ENCODE data around the gene F9. TPM values are rescaled to one million over a fixed set of nuclear protein-coding genes. Genes with fewer than 3 reads are reported as not detected.

F9 gene
- total and polyA plus RNA-seq, 4 experiments from 2014 or later: not detected

DNA sequence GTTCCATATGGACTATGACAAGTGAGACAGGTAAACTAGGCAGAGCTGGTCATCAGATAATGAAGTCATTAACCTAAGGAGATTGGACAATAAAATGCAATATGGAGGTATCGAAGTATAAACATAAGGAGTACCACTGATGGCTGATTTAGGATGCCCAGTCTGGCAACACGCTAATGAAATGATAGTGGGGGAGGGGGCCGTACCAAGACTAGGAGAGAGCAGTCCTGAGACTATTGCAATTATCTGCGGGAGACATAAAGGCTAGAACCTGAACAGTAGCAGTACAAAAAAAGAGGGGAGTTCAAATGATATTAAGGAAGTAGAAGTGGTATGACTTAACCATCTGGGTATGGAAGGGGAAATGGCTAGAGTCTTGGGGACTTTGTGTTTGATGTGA is 2.3 kb downstream of the F9 start:
- Mint-ChIP-seq H3K4me1 (no peaks in the 10 kb centered on the region), H3K9me3 (no peaks in the 10 kb centered on the region), H3K27ac (no peak overlapping the region), H3K36me3 (no peaks in the 10 kb centered on the region), H3K27me3 (no peaks in the 10 kb centered on the region), H3K4me3 (no peak overlapping the region)
- Histone ChIP-seq H3K27me3 (ENCODE audit: insufficient read depth, low read length) (no peaks in the 10 kb centered on the region), H3K4me1 (ENCODE audit: insufficient read depth, low read length) (no peaks in the 10 kb centered on the region), H3K4me3 (ENCODE audit: low read length in 2 of 2) (no peak overlapping the region), H3K36me3 (ENCODE audit: insufficient read depth, low read length) (no peaks in the 10 kb centered on the region), H3K9me3 (ENCODE audit: control insufficient read depth in 1 of 2, low read length in 2 of 2) (no peaks in the 10 kb centered on the region), H3K27ac (ENCODE audit: low read depth, low read length) (no peak overlapping the region)
- POLR2A ChIA-PET (ENCODE audit: partially characterized antibody): no interaction called here
- CTCF ChIA-PET (ENCODE audit: partially characterized antibody): no interaction called here
- intact Hi-C loops (cut with micrococcal nuclease): no loop called here
- DNase-seq: no peak

DNA sequence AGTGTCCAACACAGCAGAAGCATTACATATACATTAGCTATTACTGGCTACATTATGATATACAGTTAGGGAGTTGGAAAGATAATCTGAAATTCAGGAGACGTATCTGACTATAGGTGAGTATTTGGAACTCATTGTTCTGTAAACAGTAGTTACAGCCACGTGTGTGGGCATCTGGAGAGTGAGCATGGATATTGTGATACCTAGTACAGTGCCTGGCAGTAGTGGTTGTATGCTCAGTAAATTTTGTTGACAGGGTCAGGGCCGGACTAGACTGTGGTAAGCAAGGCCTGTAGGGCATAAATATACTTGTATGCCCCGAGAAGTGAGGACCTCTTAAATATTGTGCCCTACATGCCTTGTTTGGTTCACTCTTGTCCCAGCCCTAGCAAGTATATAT is 2.9 kb downstream of the F9 start:
- no peaks in the 10 kb centered on the region for H3K27me3 Mint-ChIP-seq
- DNase-seq: no peak
- no peaks in the 10 kb centered on the region for H3K9me3 Mint-ChIP-seq
- no peak overlapping the region for H3K27ac Mint-ChIP-seq
- Histone ChIP-seq H3K27ac (ENCODE audit: low read depth, low read length) (no peak overlapping the region), H3K27me3 (ENCODE audit: insufficient read depth, low read length) (no peaks in the 10 kb centered on the region), H3K4me3 (ENCODE audit: low read length in 2 of 2) (no peak overlapping the region), H3K9me3 (ENCODE audit: control insufficient read depth in 1 of 2, low read length in 2 of 2) (no peaks in the 10 kb centered on the region), H3K4me1 (ENCODE audit: insufficient read depth, low read length) (no peaks in the 10 kb centered on the region), H3K36me3 (ENCODE audit: insufficient read depth, low read length) (no peaks in the 10 kb centered on the region)
- H3K4me3 Mint-ChIP-seq: no peak overlapping the region
- ChIA-PET CTCF (ENCODE audit: partially characterized antibody) (no interaction called here), POLR2A (ENCODE audit: partially characterized antibody) (no interaction called here)
- intact Hi-C loops (cut with micrococcal nuclease): no loop called here
- H3K36me3 Mint-ChIP-seq: no peaks in the 10 kb centered on the region
- no peaks in the 10 kb centered on the region for H3K4me1 Mint-ChIP-seq

DNA sequence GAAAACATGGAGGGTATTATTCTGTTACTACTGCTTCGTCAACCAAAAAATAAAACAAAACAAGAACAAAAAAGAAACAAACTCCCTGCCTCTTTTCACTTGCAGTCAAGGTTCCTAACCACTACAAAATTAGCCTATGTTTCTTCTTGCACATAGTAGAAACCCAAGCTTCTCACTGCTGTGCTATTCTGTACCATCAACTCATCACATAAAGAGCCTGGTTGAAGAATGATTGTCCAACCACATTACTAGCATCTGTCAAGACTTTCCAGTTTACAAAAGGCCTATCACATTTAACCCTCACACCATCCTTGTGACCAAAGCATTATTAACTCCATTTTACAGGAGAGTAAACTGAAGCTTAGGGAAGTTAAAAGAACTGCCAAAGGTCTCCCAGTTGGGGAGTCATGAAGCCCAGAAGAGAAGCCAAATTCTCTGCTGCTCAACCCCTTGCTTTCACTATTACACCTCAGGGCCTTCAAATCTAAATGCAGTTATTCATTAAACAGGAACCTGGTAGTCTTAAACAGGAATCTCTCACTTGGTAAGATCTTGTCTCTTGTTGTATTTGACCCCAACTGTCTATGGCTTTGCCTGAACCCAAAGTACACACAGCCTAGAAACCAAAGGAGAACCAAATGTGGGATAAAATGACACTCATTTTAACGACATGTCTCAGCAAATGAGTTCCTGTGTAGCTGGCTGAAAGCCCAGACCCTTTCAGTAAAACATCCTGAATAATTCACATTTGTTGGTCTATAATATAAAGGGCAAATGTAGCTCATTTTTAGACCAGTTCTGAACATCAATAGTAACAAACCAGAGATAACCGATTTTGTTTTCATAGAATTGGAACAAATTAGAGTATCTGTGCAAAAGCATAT is 8.6 kb downstream of the F9 start:
- Histone ChIP-seq H3K4me3 (ENCODE audit: low read length in 2 of 2) (no peak overlapping the region), H3K36me3 (ENCODE audit: insufficient read depth, low read length) (no peaks in the 10 kb centered on the region), H3K9me3 (ENCODE audit: control insufficient read depth in 1 of 2, low read length in 2 of 2) (no peaks in the 10 kb centered on the region), H3K27ac (ENCODE audit: low read depth, low read length) (no peak overlapping the region), H3K4me1 (ENCODE audit: insufficient read depth, low read length) (no peaks in the 10 kb centered on the region), H3K27me3 (ENCODE audit: insufficient read depth, low read length) (no peaks in the 10 kb centered on the region)
- H3K36me3 Mint-ChIP-seq: no peaks in the 10 kb centered on the region
- H3K4me3 Mint-ChIP-seq: no peak overlapping the region
- DNase-seq: no peak
- intact Hi-C loops (cut with micrococcal nuclease): no loop called here
- peak overlapping the region in 1 of 7 donors; percentile 61 for H3K27ac Mint-ChIP-seq
- ChIA-PET CTCF (ENCODE audit: partially characterized antibody) (no interaction called here), POLR2A (ENCODE audit: partially characterized antibody) (no interaction called here)
- no peaks in the 10 kb centered on the region for H3K9me3 Mint-ChIP-seq
- no peaks in the 10 kb centered on the region for H3K4me1 Mint-ChIP-seq
- H3K27me3 Mint-ChIP-seq: no peaks in the 10 kb centered on the region

DNA sequence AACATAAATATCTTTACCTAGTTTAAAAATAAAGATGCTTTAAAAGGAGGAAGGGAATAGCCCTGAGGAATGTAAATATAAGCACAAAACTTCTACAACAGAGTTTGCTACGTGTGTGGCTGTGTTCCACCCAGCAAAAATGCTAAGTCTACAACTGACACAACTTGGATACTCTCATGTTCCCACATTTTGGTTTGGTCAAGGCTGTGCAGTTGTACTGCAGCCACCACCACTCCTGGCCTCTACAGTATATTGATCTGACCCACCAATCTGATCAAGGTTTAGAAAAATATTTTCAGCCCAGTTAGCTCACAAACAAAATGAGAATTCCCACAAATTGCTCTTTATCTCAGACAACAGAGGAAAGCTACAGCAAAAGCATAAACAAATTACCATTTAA is 12.1 kb downstream of the F9 start:
- Histone ChIP-seq H3K27me3 (ENCODE audit: insufficient read depth, low read length) (no peaks in the 10 kb centered on the region), H3K9me3 (ENCODE audit: control insufficient read depth in 1 of 2, low read length in 2 of 2) (no peaks in the 10 kb centered on the region), H3K4me3 (ENCODE audit: low read length in 2 of 2) (no peak overlapping the region), H3K4me1 (ENCODE audit: insufficient read depth, low read length) (no peaks in the 10 kb centered on the region), H3K36me3 (ENCODE audit: insufficient read depth, low read length) (no peaks in the 10 kb centered on the region), H3K27ac (ENCODE audit: low read depth, low read length) (no peak overlapping the region)
- ChIA-PET POLR2A (ENCODE audit: partially characterized antibody) (no interaction called here), CTCF (ENCODE audit: partially characterized antibody) (no interaction called here)
- H3K4me1 Mint-ChIP-seq: no peaks in the 10 kb centered on the region
- no peak overlapping the region for H3K27ac Mint-ChIP-seq
- DNase-seq: no peak
- intact Hi-C loops (cut with micrococcal nuclease): no loop called here
- H3K36me3 Mint-ChIP-seq: no peaks in the 10 kb centered on the region
- no peak overlapping the region for H3K4me3 Mint-ChIP-seq
- H3K27me3 Mint-ChIP-seq: no peaks in the 10 kb centered on the region
- no peaks in the 10 kb centered on the region for H3K9me3 Mint-ChIP-seq

DNA sequence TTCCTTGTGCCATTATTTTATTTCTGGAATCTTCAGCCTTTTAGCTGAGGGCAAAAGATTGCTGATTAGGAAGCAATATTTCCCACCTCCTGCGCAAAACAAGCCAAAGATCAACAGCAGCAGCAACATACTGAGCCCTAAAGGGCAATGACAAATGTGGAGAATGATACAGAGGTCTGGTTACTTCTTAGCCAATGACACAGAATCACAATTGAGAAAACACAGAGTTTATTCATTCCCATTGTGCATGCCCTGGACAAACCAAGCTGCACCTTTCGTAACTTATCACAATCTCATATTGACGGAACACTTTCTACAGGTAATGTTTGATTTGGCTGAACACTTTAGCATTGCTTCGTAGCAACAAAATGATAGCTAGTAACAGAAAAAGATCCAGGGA is 13.4 kb downstream of the F9 start:
- H3K36me3 ChIP-seq (ENCODE audit: insufficient read depth, low read length): no peaks in the 10 kb centered on the region
- no peaks in the 10 kb centered on the region for H3K9me3 ChIP-seq (ENCODE audit: control insufficient read depth in 1 of 2, low read length in 2 of 2)
- H3K4me3 Mint-ChIP-seq: no peak overlapping the region
- H3K27ac ChIP-seq (ENCODE audit: low read depth, low read length): no peak overlapping the region
- no peaks in the 10 kb centered on the region for H3K36me3 Mint-ChIP-seq
- H3K27me3 ChIP-seq (ENCODE audit: insufficient read depth, low read length): no peaks in the 10 kb centered on the region
- H3K27ac Mint-ChIP-seq: no peak overlapping the region
- ChIA-PET CTCF (ENCODE audit: partially characterized antibody) (no interaction called here), POLR2A (ENCODE audit: partially characterized antibody) (no interaction called here)
- DNase-seq: no peak
- no peaks in the 10 kb centered on the region for H3K4me1 ChIP-seq (ENCODE audit: insufficient read depth, low read length)
- no peaks in the 10 kb centered on the region for H3K27me3 Mint-ChIP-seq
- H3K9me3 Mint-ChIP-seq: no peaks in the 10 kb centered on the region
- no peaks in the 10 kb centered on the region for H3K4me1 Mint-ChIP-seq
- no peak overlapping the region for H3K4me3 ChIP-seq (ENCODE audit: low read length in 2 of 2)
- intact Hi-C loops (cut with micrococcal nuclease): no loop called here

DNA sequence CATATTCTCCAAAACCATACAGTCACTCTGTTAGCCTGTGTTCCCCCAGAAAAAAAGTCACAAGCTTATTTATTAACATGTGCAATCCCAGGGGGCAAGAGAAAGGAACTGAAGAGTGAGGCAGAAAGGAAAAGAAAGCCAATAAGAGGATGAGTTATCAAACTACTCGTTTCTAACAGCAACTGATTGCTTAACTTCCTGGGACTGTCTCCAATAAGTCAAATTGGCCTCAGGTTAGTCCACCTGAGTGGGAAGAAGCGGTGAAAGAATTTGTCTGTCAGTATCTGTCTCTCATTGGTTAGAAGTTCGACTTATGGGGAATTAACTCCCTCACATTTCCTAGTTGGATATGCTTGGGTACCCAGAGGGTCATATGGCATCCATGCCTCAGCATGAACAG is 14.1 kb downstream of the F9 start:
- Histone ChIP-seq H3K27ac (ENCODE audit: low read depth, low read length) (no peak overlapping the region), H3K9me3 (ENCODE audit: control insufficient read depth in 1 of 2, low read length in 2 of 2) (no peaks in the 10 kb centered on the region), H3K4me3 (ENCODE audit: low read length in 2 of 2) (no peak overlapping the region), H3K4me1 (ENCODE audit: insufficient read depth, low read length) (no peaks in the 10 kb centered on the region), H3K36me3 (ENCODE audit: insufficient read depth, low read length) (no peaks in the 10 kb centered on the region), H3K27me3 (ENCODE audit: insufficient read depth, low read length) (no peaks in the 10 kb centered on the region)
- no peak overlapping the region for H3K4me3 Mint-ChIP-seq
- no peaks in the 10 kb centered on the region for H3K9me3 Mint-ChIP-seq
- no peaks in the 10 kb centered on the region for H3K36me3 Mint-ChIP-seq
- no peak overlapping the region for H3K27ac Mint-ChIP-seq
- CTCF ChIA-PET (ENCODE audit: partially characterized antibody): no interaction called here
- no peak for DNase-seq
- H3K27me3 Mint-ChIP-seq: no peaks in the 10 kb centered on the region
- intact Hi-C loops (cut with micrococcal nuclease): no loop called here
- POLR2A ChIA-PET (ENCODE audit: partially characterized antibody): no interaction called here
- no peaks in the 10 kb centered on the region for H3K4me1 Mint-ChIP-seq

DNA sequence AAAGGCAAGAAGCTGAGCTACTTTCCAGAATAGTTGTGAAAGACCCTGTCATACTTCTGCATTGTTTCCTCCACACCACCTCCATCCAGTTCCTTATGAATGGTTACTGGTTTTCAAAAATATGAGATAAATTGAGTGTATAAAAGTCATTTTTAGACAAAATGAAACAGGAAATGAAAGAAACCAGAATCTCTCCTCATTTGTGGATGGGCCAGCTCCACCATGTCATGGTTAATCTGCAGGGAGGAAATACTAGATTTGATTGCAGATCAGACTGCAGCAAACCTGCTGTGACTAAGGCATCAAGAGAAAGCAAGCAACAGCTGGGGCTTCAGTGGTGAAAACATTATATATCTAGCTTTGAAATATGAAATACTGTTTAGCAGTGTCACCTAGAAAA is 23.8 kb downstream of the F9 start:
- no peak overlapping the region for H3K27ac Mint-ChIP-seq
- H3K4me1 Mint-ChIP-seq: peaks cover 0 to 5% (median 3%) of the 10 kb centered on the region in 4 donors
- H3K27ac ChIP-seq (ENCODE audit: low read depth, low read length): no peak overlapping the region

More for the DNA sequence above, 23.8 kb downstream of the F9 start:
- Mint-ChIP-seq H3K36me3 (no peaks in the 10 kb centered on the region), H3K9me3 (peaks cover 0 to 1% (median 0%) of the 10 kb centered on the region in 8 donors), H3K27me3 (peaks cover 3 to 4% of the 10 kb centered on the region in 2 donors), H3K4me3 (no peak overlapping the region)
- POLR2A ChIA-PET (ENCODE audit: partially characterized antibody): no interaction called here
- Histone ChIP-seq H3K4me3 (ENCODE audit: low read length in 2 of 2) (no peak overlapping the region), H3K27me3 (ENCODE audit: insufficient read depth, low read length) (no peaks in the 10 kb centered on the region), H3K36me3 (ENCODE audit: insufficient read depth, low read length) (no peaks in the 10 kb centered on the region), H3K9me3 (ENCODE audit: control insufficient read depth in 1 of 2, low read length in 2 of 2) (no peaks in the 10 kb centered on the region), H3K4me1 (ENCODE audit: insufficient read depth, low read length) (no peaks in the 10 kb centered on the region)
- intact Hi-C loops (cut with micrococcal nuclease): no loop called here
- no peak for DNase-seq
- CTCF ChIA-PET (ENCODE audit: partially characterized antibody): no interaction called here
